GM12873 (cell line): ENCODE measurements around the gene PARP11.

Experiments used
- CTCF ChIP-seq: IDR thresholded peaks from 2 replicates; pipeline ENCODE4 v1.5.1; 2012; ENCODE audit warnings: low read depth, mild to moderate bottlenecking, moderate library complexity, low read length, control low read depth; ENCODE audit not compliant: insufficient read depth; ENCODE audit errors: missing control alignments

Gene PARP11

GRCh38 chr12:3810540-3810939 is 62.7 kb downstream of the PARP11 start:
- TF ChIP-seq CTCF = no peak

- TF ChIP-seq CTCF = no peak
Measured at GRCh38 chr12:3810016-3810370, 63.2 kb downstream of the PARP11 start.

GRCh38 chr12:3809357-3810015 is 63.7 kb downstream of the PARP11 start:
- no peak for TF ChIP-seq CTCF

- no peak for TF ChIP-seq CTCF
Measured at GRCh38 chr12:3805077-3805476, 68.1 kb downstream of the PARP11 start.

GRCh38 chr12:3803865-3804472 is 69.2 kb downstream of the PARP11 start:
- TF ChIP-seq CTCF = peak; percentile 95

- no peak for TF ChIP-seq CTCF
Measured at GRCh38 chr12:3802721-3803120, 70.5 kb downstream of the PARP11 start.

- TF ChIP-seq CTCF = no peak
Measured at GRCh38 chr12:3797531-3798048, 75.6 kb downstream of the PARP11 start.
